DMS 273 (cell line): ENCODE results near the gene MRGPRX2.

ENCODE experiments used
- DNase-seq: peaks from one replicate; lab custom pipeline; 2025; ENCODE audit not compliant: unreplicated experiment; lab: John Stamatoyannopoulos, UW

Gene MRGPRX2

GRCh38 chr11:19012636-19013035, 47.9 kb downstream of the MRGPRX2 start:
- DNase-seq = no peak
